Smooth muscle cell (in vitro differentiated cells): ENCODE measurements around the gene DLG2. TPM values are rescaled to one million over a fixed set of nuclear protein-coding genes. Genes with fewer than 3 reads are reported as not detected.

Experiments used
- DNase-seq: peaks from one replicate; lab custom pipeline; 2025; ENCODE audit not compliant: unreplicated experiment; lab: John Stamatoyannopoulos, UW
- H2AFZ ChIP-seq: fragments of 200-600 bp; sonication (generic); 2 replicates; pipeline ENCODE4 v1.6.0; 2016; ENCODE audit warnings: antibody characterized with exemption, low read depth, mild to moderate bottlenecking
- H3F3A ChIP-seq: fragments of 200-600 bp; sonication (generic); 2 replicates; pipeline ENCODE4 v1.6.0; 2017; ENCODE audit warnings: antibody characterized with exemption, low read depth
- H3K27ac ChIP-seq: fragments of 200-600 bp; sonication (generic); 2 replicates; pipeline ENCODE4 v1.5.1; 2016; ENCODE audit warnings: low read depth, mild to moderate bottlenecking
- H3K27me3 ChIP-seq: fragments of 200-600 bp; sonication (generic); 2 replicates; pipeline ENCODE4 v1.6.1; 2016; ENCODE audit warnings: low read depth, mild to moderate bottlenecking
- H3K36me3 ChIP-seq: fragments of 200-600 bp; sonication (generic); 2 replicates; pipeline ENCODE4 v1.5.1; 2016; ENCODE audit warnings: low read depth
- H3K4me1 ChIP-seq: fragments of 200-600 bp; sonication (generic); 2 replicates; pipeline ENCODE4 v1.5.1; 2016; ENCODE audit warnings: low read depth
- H3K4me2 ChIP-seq: fragments of 200-600 bp; sonication (generic); 2 replicates; pipeline ENCODE4 v1.6.0; 2016; ENCODE audit warnings: mild to moderate bottlenecking
- H3K4me3 ChIP-seq: fragments of 200-600 bp; sonication (generic); 2 replicates; pipeline ENCODE4 v1.5.1; 2016; ENCODE audit warnings: mild to moderate bottlenecking
- H3K79me2 ChIP-seq: fragments of 200-600 bp; sonication (generic); 2 replicates; pipeline ENCODE4 v1.6.0; 2016; ENCODE audit warnings: low read depth, mild to moderate bottlenecking
- H3K9ac ChIP-seq: fragments of 200-600 bp; sonication (generic); 2 replicates; pipeline ENCODE4 v1.6.0; 2016; ENCODE audit warnings: low read depth
- H3K9me3 ChIP-seq: fragments of 200-600 bp; sonication (generic); replicated peaks from 2 replicates; pipeline ENCODE4 v1.5.1; 2016; ENCODE audit warnings: low read depth
- H4K20me1 ChIP-seq: fragments of 200-600 bp; sonication (generic); 2 replicates; pipeline ENCODE4 v1.6.0; 2016; ENCODE audit warnings: low read depth
- CTCF ChIP-seq: fragments of 200-600 bp; sonication (generic); IDR thresholded peaks from 2 replicates; pipeline ENCODE4 v1.5.1; 2017; ENCODE audit warnings: borderline replicate concordance, mild to moderate bottlenecking, antibody characterized with exemption; ENCODE audit not compliant: insufficient read depth, poor library complexity, severe bottlenecking
- WGBS: methylation state at CpG from one replicate; pipeline ENCODE4 v1.1.7; 2016; ENCODE audit warnings: low lambda C conversion rate; 5-methylcytosine and 5-hydroxymethylcytosine counted together
- polyA plus RNA-seq: library from polyadenylated mRNA; unstranded; fragments of >200 nt; fragmentation: Nextera tagmentation; extraction: Ambion mirVana; gene quantifications from 2 replicates; pipeline ENCODE4 v1.2.1, GENCODE V29; 2016
- total RNA-seq: library from RNA; depleted of rRNA; stranded (reverse); fragments of >200 nt; gene quantifications from 2 replicates; pipeline ENCODE4 v1.2.3, GENCODE V29; 2014

Gene DLG2
- total and polyA plus RNA-seq, 2 experiments from 2014 or later, result 0.74 to 1.1 TPM

DNA sequence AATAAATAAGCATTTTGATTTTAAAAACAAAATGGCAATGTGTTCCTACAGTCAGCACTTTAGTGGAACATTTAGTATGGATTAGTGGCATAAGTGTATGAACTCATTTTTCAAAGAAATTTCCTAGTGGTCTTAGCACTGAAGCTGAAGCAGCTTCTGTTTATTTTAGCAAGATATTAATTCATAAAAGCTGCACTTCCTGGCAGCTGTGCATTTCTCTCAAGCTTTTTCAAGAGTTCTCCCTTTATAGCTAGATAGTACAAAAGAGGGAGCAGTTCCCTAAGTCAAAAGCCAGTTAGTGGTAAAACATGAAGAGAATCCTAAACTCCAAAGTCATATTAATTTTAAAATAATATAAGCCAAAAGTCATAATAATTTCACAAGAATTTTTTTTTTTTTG, 1304.9 kb downstream of the DLG2 start:
- no peak overlapping the region for H3K4me2 ChIP-seq
- H3K27ac ChIP-seq, result no peak overlapping the region
- H3F3A ChIP-seq, result no peaks in the 10 kb centered on the region
- no peak overlapping the region for H3K4me3 ChIP-seq
- no peak overlapping the region for H3K9ac ChIP-seq
- no peaks in the 10 kb centered on the region for H3K79me2 ChIP-seq
- H4K20me1 ChIP-seq, result no peaks in the 10 kb centered on the region
- no peak for TF ChIP-seq CTCF
- no peaks in the 10 kb centered on the region for H3K4me1 ChIP-seq
- no peaks in the 10 kb centered on the region for H3K27me3 ChIP-seq
- H3K36me3 ChIP-seq, result no peaks in the 10 kb centered on the region
- H2AFZ ChIP-seq, result no peak overlapping the region
- no peaks in the 10 kb centered on the region for H3K9me3 ChIP-seq
- no peak for DNase-seq

- WGBS, result 96% methylated on average over 2 of the region's 2 CpGs
Measured at GRCh38 chr11:84319863-84320262, 1307.3 kb downstream of the DLG2 start.

GRCh38 chr11:84316866-84317555, 1310.1 kb downstream of the DLG2 start:
- H3K4me2 ChIP-seq, result peak overlapping the region; percentile 71
- H3K9ac ChIP-seq, result no peak overlapping the region
- TF ChIP-seq CTCF, result no peak
- H2AFZ ChIP-seq, result peak overlapping the region; percentile 10
- no peaks in the 10 kb centered on the region for H3K36me3 ChIP-seq
- H4K20me1 ChIP-seq, result no peaks in the 10 kb centered on the region
- H3K79me2 ChIP-seq, result no peaks in the 10 kb centered on the region
- no peak overlapping the region for H3K27ac ChIP-seq
- no peaks in the 10 kb centered on the region for H3F3A ChIP-seq
- WGBS, result 60% methylated on average over 15 of the region's 15 CpGs
- no peak for DNase-seq
- no peaks in the 10 kb centered on the region for H3K27me3 ChIP-seq
- H3K4me3 ChIP-seq, result no peak overlapping the region
- no peaks in the 10 kb centered on the region for H3K4me1 ChIP-seq
- H3K9me3 ChIP-seq, result no peaks in the 10 kb centered on the region

More at GRCh38 chr11:84319863-84320262, 1307.3 kb downstream of the DLG2 start:
- no peaks in the 10 kb centered on the region for H3K27me3 ChIP-seq
- no peak overlapping the region for H3K4me3 ChIP-seq
- no peaks in the 10 kb centered on the region for H4K20me1 ChIP-seq
- H3K9me3 ChIP-seq, result no peaks in the 10 kb centered on the region
- H3F3A ChIP-seq, result no peaks in the 10 kb centered on the region
- H3K9ac ChIP-seq, result no peak overlapping the region
- no peaks in the 10 kb centered on the region for H3K4me1 ChIP-seq
- H3K27ac ChIP-seq, result no peak overlapping the region
- H3K36me3 ChIP-seq, result no peaks in the 10 kb centered on the region
- TF ChIP-seq CTCF, result no peak
- no peak overlapping the region for H3K4me2 ChIP-seq
- no peak for DNase-seq
- H2AFZ ChIP-seq, result no peak overlapping the region
- no peaks in the 10 kb centered on the region for H3K79me2 ChIP-seq

DNA sequence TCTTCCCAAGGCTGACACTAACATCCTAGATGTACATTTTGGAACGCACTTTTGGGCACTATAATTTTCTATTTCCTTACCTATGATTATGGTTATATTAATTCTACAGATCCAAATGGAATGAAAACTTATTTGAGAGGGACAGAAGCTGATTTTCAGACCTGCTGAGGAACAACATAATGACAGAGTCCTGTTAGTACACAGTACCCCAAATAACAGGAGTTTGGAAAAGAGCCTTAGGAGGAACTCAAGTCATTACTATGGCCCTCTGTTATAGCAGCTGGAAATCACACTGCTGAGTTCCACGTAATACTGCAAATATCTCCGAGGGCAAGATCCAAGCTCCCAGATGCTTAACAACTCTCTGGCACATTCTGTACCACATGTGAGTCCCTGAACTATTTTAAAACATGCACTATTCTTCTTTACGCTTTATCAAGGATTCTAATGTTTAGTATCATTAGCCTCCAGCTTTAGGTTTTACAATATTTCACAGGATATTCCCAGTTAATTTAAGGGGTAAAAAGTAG, 1313.2 kb downstream of the DLG2 start:
- Histone ChIP-seq H3K4me1 (no peaks in the 10 kb centered on the region), H2AFZ (no peak overlapping the region), H3K36me3 (no peaks in the 10 kb centered on the region), H3K9me3 (no peaks in the 10 kb centered on the region), H3K79me2 (no peaks in the 10 kb centered on the region), H3K27ac (no peak overlapping the region), H3K9ac (no peak overlapping the region), H3F3A (no peaks in the 10 kb centered on the region), H3K4me3 (no peak overlapping the region), H4K20me1 (no peaks in the 10 kb centered on the region), H3K27me3 (no peaks in the 10 kb centered on the region), H3K4me2 (no peak overlapping the region)
- WGBS, result 91% methylated on average over 4 of the region's 4 CpGs
- no peak for TF ChIP-seq CTCF
- DNase-seq, result no peak
